ENCODE measurements around the gene NQO2.

NQO2 gene

DNA sequence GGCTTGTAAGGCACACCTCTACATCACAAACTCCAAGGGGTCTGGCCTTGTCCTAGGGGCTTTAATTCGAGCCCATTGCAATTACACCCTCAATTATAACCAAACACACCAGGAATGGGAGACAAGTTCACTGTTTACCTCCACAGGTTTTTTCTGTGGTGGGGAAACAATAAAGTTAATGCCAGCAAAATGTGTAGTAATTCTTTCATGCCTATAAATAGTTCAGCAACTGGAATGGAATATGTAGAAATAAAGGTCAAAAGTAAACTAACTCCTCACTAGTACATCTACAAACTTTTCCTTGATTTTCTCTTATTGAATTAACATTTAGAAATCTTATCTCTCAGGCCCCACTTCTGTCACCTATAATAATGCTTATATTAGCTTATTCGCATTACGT is 41.5 kb downstream of the NQO2 start:
- 100% methylated on average over 2 of the region's 3 CpGs for WGBS
- Histone ChIP-seq H3K27ac (ENCODE audit: low read length, poor library complexity, severe bottlenecking) (no peak overlapping the region), H2BK15ac (ENCODE audit: low read depth, poor library complexity, severe bottlenecking) (no peak overlapping the region), H3K14ac (ENCODE audit: low read length in 2 of 2) (no peak overlapping the region), H4K91ac (ENCODE audit: low read length) (no peak overlapping the region), H3K36me3 (ENCODE audit: control insufficient read depth in 1 of 2, insufficient read depth in 2 of 2, low read depth in 1 of 2, low read length in 2 of 2) (no peaks in the 10 kb centered on the region), H2BK120ac (ENCODE audit: low read depth, low read length) (no peak overlapping the region), H3K79me1 (replicated peaks; ENCODE audit: low read length, poor library complexity, severe bottlenecking) (no peaks in the 10 kb centered on the region), H2AFZ (ENCODE audit: low read depth, low read length) (no peak overlapping the region), H3K4me2 (ENCODE audit: low read length, poor library complexity, severe bottlenecking) (no peak overlapping the region), H4K8ac (ENCODE audit: low read length) (no peak overlapping the region), H3K23ac (ENCODE audit: low read length in 2 of 2) (no peak overlapping the region), H3K18ac (ENCODE audit: low read depth in 1 of 2, low read length in 2 of 2) (no peak overlapping the region), H3K4ac (ENCODE audit: low read depth in 1 of 2, low read length in 2 of 2) (no peak overlapping the region), H2BK12ac (ENCODE audit: low read length in 2 of 2) (no peak overlapping the region), H2AK5ac (ENCODE audit: low read length, severe bottlenecking) (no peak overlapping the region), H3K4me1 (ENCODE audit: control insufficient read depth, insufficient read depth, low read depth, low read length) (no peaks in the 10 kb centered on the region), H3K27me3 (ENCODE audit: control insufficient read depth in 1 of 2, insufficient read depth in 1 of 2, low read length in 2 of 2) (no peaks in the 10 kb centered on the region), H3K9ac (ENCODE audit: low read length) (no peak overlapping the region), H3K4me3 (ENCODE audit: insufficient read depth in 1 of 2, low read depth in 1 of 2, low read length in 2 of 2) (no peak overlapping the region), H2BK5ac (ENCODE audit: low read depth, low read length, poor library complexity, severe bottlenecking) (no peak overlapping the region), H3K9me3 (ENCODE audit: control insufficient read depth, low read length) (no peaks in the 10 kb centered on the region)
- no peak for DNase-seq

DNA sequence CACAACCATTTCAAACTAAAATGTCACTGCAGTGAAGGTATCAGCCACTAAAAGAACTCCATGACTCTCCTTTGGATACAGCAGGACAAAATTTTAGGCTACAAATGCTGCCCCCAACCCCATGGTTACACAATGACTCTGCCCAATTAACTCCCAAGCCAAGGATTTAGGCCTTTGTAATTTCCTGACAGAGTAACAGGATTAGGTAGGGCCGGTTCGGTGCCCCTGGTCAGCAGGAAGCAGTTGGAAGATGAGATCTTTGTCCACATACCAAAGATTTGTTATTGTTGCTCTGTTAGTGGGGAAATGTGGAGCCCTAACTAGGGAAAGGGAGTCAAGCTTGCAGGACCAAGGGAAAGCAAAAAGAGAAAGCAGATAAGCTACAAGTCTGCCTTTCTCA is 41.9 kb downstream of the NQO2 start:
- no peaks in the 10 kb centered on the region for H3K9me3 ChIP-seq (ENCODE audit: control insufficient read depth, low read length)
- no peak overlapping the region for H3K4ac ChIP-seq (ENCODE audit: low read depth in 1 of 2, low read length in 2 of 2)
- no peak overlapping the region for H2BK120ac ChIP-seq (ENCODE audit: low read depth, low read length)
- no peak overlapping the region for H4K8ac ChIP-seq (ENCODE audit: low read length)
- no peak overlapping the region for H2BK15ac ChIP-seq (ENCODE audit: low read depth, poor library complexity, severe bottlenecking)
- no peak overlapping the region for H4K91ac ChIP-seq (ENCODE audit: low read length)
- H3K79me1 ChIP-seq (replicated peaks; ENCODE audit: low read length, poor library complexity, severe bottlenecking), result no peaks in the 10 kb centered on the region
- no peak for DNase-seq
- no peak overlapping the region for H3K9ac ChIP-seq (ENCODE audit: low read length)
- H3K4me3 ChIP-seq (ENCODE audit: insufficient read depth in 1 of 2, low read depth in 1 of 2, low read length in 2 of 2), result no peak overlapping the region
- no peak overlapping the region for H2BK5ac ChIP-seq (ENCODE audit: low read depth, low read length, poor library complexity, severe bottlenecking)
- no peaks in the 10 kb centered on the region for H3K4me1 ChIP-seq (ENCODE audit: control insufficient read depth, insufficient read depth, low read depth, low read length)
- no peak overlapping the region for H2AFZ ChIP-seq (ENCODE audit: low read depth, low read length)
- no peaks in the 10 kb centered on the region for H3K36me3 ChIP-seq (ENCODE audit: control insufficient read depth in 1 of 2, insufficient read depth in 2 of 2, low read depth in 1 of 2, low read length in 2 of 2)
- H3K27ac ChIP-seq (ENCODE audit: low read length, poor library complexity, severe bottlenecking), result no peak overlapping the region
- no peak overlapping the region for H2BK12ac ChIP-seq (ENCODE audit: low read length in 2 of 2)
- 43% methylated on average over 2 of the region's 2 CpGs for WGBS
- no peak overlapping the region for H3K18ac ChIP-seq (ENCODE audit: low read depth in 1 of 2, low read length in 2 of 2)
- no peak overlapping the region for H3K14ac ChIP-seq (ENCODE audit: low read length in 2 of 2)
- no peaks in the 10 kb centered on the region for H3K27me3 ChIP-seq (ENCODE audit: control insufficient read depth in 1 of 2, insufficient read depth in 1 of 2, low read length in 2 of 2)
- H2AK5ac ChIP-seq (ENCODE audit: low read length, severe bottlenecking), result no peak overlapping the region
- H3K23ac ChIP-seq (ENCODE audit: low read length in 2 of 2), result no peak overlapping the region
- H3K4me2 ChIP-seq (ENCODE audit: low read length, poor library complexity, severe bottlenecking), result no peak overlapping the region

DNA sequence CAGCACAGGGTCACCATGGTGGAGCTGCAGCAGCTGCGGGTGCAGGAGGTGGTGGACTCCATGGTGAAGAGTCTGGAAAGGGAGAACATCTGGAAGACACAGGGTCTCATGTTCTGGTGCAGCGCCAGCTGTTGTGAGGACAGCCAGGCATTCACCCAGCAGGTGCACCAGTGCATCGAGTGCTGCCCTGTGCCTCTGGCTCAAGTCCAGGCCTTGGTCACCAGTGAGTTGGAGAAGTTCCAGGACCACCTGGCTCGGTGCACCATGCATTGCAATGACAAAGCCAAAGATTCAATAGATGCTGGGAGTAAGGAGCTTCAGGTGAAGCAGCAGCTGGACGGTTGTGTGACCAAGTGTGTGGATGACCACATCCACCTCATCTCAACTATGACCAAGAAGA is 45.7 kb downstream of the NQO2 start:
- Histone ChIP-seq H3K4me2 (ENCODE audit: low read length, poor library complexity, severe bottlenecking) (no peak overlapping the region), H4K91ac (ENCODE audit: low read length) (no peak overlapping the region), H4K8ac (ENCODE audit: low read length) (no peak overlapping the region), H3K4me3 (ENCODE audit: insufficient read depth in 1 of 2, low read depth in 1 of 2, low read length in 2 of 2) (no peak overlapping the region), H3K27me3 (ENCODE audit: control insufficient read depth in 1 of 2, insufficient read depth in 1 of 2, low read length in 2 of 2) (peaks cover 0 to 7% of the 10 kb centered on the region in 2 experiments), H2BK120ac (ENCODE audit: low read depth, low read length) (no peak overlapping the region), H3K18ac (ENCODE audit: low read depth in 1 of 2, low read length in 2 of 2) (no peak overlapping the region), H3K4ac (ENCODE audit: low read depth in 1 of 2, low read length in 2 of 2) (no peak overlapping the region), H2AK5ac (ENCODE audit: low read length, severe bottlenecking) (no peak overlapping the region), H3K14ac (ENCODE audit: low read length in 2 of 2) (no peak overlapping the region), H2AFZ (ENCODE audit: low read depth, low read length) (no peak overlapping the region), H3K23ac (ENCODE audit: low read length in 2 of 2) (no peak overlapping the region), H3K9me3 (ENCODE audit: control insufficient read depth, low read length) (no peaks in the 10 kb centered on the region), H2BK15ac (ENCODE audit: low read depth, poor library complexity, severe bottlenecking) (no peak overlapping the region), H3K4me1 (ENCODE audit: control insufficient read depth, insufficient read depth, low read depth, low read length) (no peaks in the 10 kb centered on the region), H2BK5ac (ENCODE audit: low read depth, low read length, poor library complexity, severe bottlenecking) (no peak overlapping the region), H3K79me1 (replicated peaks; ENCODE audit: low read length, poor library complexity, severe bottlenecking) (no peaks in the 10 kb centered on the region), H2BK12ac (ENCODE audit: low read length in 2 of 2) (no peak overlapping the region), H3K27ac (ENCODE audit: low read length, poor library complexity, severe bottlenecking) (no peak overlapping the region), H3K9ac (ENCODE audit: low read length) (no peak overlapping the region), H3K36me3 (ENCODE audit: control insufficient read depth in 1 of 2, insufficient read depth in 2 of 2, low read depth in 1 of 2, low read length in 2 of 2) (no peaks in the 10 kb centered on the region)
- DNase-seq, result no peak
- WGBS, result 85% methylated on average over 4 of the region's 5 CpGs

DNA sequence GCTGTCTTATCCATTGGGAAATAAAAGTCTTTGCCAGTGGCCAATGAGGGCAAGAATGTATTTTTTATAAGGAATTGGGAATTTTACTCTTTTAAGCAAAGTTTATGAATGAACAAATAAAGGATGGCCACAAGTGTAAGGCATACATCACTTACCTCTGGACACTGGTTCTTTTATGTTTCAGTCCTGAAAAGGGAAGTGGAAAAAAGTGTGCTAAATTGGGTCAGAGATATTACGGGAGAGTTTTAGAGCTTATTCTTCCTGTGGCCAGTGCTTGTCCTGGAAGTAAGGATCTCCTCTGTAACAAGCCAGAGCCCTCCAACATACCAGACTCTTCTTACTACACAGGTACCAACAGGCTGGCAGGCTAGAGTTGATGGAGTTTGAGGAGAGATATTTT is 46.1 kb downstream of the NQO2 start:
- Histone ChIP-seq H3K36me3 (ENCODE audit: control insufficient read depth in 1 of 2, insufficient read depth in 2 of 2, low read depth in 1 of 2, low read length in 2 of 2) (no peaks in the 10 kb centered on the region), H4K91ac (ENCODE audit: low read length) (no peak overlapping the region), H2BK12ac (ENCODE audit: low read length in 2 of 2) (no peak overlapping the region), H3K4me1 (ENCODE audit: control insufficient read depth, insufficient read depth, low read depth, low read length) (no peaks in the 10 kb centered on the region), H3K14ac (ENCODE audit: low read length in 2 of 2) (no peak overlapping the region), H3K27ac (ENCODE audit: low read length, poor library complexity, severe bottlenecking) (no peak overlapping the region), H3K4me3 (ENCODE audit: insufficient read depth in 1 of 2, low read depth in 1 of 2, low read length in 2 of 2) (no peak overlapping the region), H3K9me3 (ENCODE audit: control insufficient read depth, low read length) (no peaks in the 10 kb centered on the region), H3K4ac (ENCODE audit: low read depth in 1 of 2, low read length in 2 of 2) (no peak overlapping the region), H2BK120ac (ENCODE audit: low read depth, low read length) (no peak overlapping the region), H2BK5ac (ENCODE audit: low read depth, low read length, poor library complexity, severe bottlenecking) (no peak overlapping the region), H2AFZ (ENCODE audit: low read depth, low read length) (no peak overlapping the region), H2AK5ac (ENCODE audit: low read length, severe bottlenecking) (no peak overlapping the region), H3K23ac (ENCODE audit: low read length in 2 of 2) (no peak overlapping the region), H3K9ac (ENCODE audit: low read length) (no peak overlapping the region), H3K27me3 (ENCODE audit: control insufficient read depth in 1 of 2, insufficient read depth in 1 of 2, low read length in 2 of 2) (peaks cover 0 to 7% of the 10 kb centered on the region in 2 experiments), H3K79me1 (replicated peaks; ENCODE audit: low read length, poor library complexity, severe bottlenecking) (no peaks in the 10 kb centered on the region), H4K8ac (ENCODE audit: low read length) (no peak overlapping the region), H2BK15ac (ENCODE audit: low read depth, poor library complexity, severe bottlenecking) (no peak overlapping the region), H3K4me2 (ENCODE audit: low read length, poor library complexity, severe bottlenecking) (no peak overlapping the region), H3K18ac (ENCODE audit: low read depth in 1 of 2, low read length in 2 of 2) (no peak overlapping the region)
- no peak for DNase-seq
- WGBS, result no CpG with 5 or more reads among the region's 1 CpG
